Neural progenitor cell (in vitro differentiated cells): Measurements from ENCODE around the gene MESP2.

Experiments used
- CTCF ChIP-seq: fragments of 200-600 bp; sonication (generic); IDR thresholded peaks from 2 replicates; pipeline ENCODE4 v1.5.1; 2017; ENCODE audit warnings: antibody characterized with exemption, mild to moderate bottlenecking
- EZH2 ChIP-seq: fragments of 200-600 bp; sonication (generic); IDR thresholded peaks from 2 replicates; pipeline ENCODE4 v1.6.1; 2017; ENCODE audit warnings: antibody characterized with exemption, mild to moderate bottlenecking, moderate library complexity
- EZH2phosphoT487 ChIP-seq: fragments of 200-600 bp; sonication (generic); IDR thresholded peaks from 2 replicates; pipeline ENCODE4 v1.6.1; 2017; ENCODE audit warnings: antibody characterized with exemption

DNA sequence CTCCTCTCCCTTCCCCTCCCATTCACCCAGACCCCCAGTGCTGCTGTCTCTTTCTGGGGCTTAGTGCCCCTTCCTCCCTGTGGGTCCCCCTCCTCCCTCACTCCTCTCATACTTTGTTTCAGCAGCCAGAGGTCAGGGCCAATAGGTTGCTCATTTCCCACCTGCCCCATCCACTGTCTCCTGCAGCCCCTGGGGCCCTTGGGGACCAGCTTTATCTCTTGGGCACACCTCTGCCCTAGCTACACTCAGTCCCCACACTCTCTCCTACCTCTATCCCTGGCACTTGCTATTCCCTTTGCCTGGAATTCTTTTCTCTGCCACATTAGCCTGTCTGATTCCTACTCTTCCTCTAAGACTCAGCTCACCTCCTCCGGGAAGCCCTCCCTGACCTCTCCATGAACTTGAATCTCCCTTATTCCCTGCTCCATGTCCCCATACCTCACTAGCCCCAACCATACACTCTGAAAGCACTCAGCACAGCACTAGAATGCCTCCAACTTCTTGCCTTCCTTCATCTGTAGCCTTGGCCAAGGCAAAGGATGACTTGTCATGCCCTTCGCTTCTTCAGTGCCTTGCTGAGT lies 23.9 kb downstream of the MESP2 start:
- TF ChIP-seq CTCF (no peak), EZH2 (no peak), EZH2phosphoT487 (no peak)
